Type B pancreatic cell (in vitro differentiated cells): Measurements from ENCODE around the gene PIEZO1. TPM values are rescaled to one million over a fixed set of nuclear protein-coding genes. Genes with fewer than 3 reads are reported as not detected.

Source experiments
- DNase-seq: peaks from one replicate; pipeline ENCODE4 v3.0.0; 2021; ENCODE audit warnings: mixed read lengths; ENCODE audit not compliant: unreplicated experiment; ENCODE audit errors: extremely low spot score
- H3K27ac Mint-ChIP-seq: 2 replicates; pipeline ENCODE4 v1.8.0; 2021; ENCODE audit warnings: mild to moderate bottlenecking, mixed read lengths
- H3K27me3 Mint-ChIP-seq: 2 replicates; pipeline ENCODE4 v1.8.0; 2021; ENCODE audit warnings: mixed read lengths
- H3K36me3 Mint-ChIP-seq: 2 replicates; pipeline ENCODE4 v1.8.0; 2021; ENCODE audit warnings: mixed read lengths
- H3K4me1 Mint-ChIP-seq: one replicate; pipeline ENCODE4 v1.8.0; 2021; ENCODE audit warnings: mixed read lengths; ENCODE audit not compliant: unreplicated experiment
- H3K4me3 Mint-ChIP-seq: 2 replicates; pipeline ENCODE4 v1.8.0; 2021; ENCODE audit warnings: mild to moderate bottlenecking, mixed read lengths
- H3K9me3 Mint-ChIP-seq: 2 replicates; pipeline ENCODE4 v1.8.0; 2021; ENCODE audit warnings: mixed read lengths
- total RNA-seq: library from RNA; stranded (reverse); gene quantifications from 2 replicates; pipeline ENCODE4 v1.2.1, GENCODE V29; 2021; ENCODE audit warnings: low replicate concordance
- TF ChIP-seq, protein P1 (sequence below): fragments of 200-600 bp; sonication (generic); conservative IDR thresholded peaks from 2 replicates; pipeline ENCODE4 v1.5.0; 2021; ENCODE audit warnings: antibody characterized with exemption, mild to moderate bottlenecking

The PIEZO1 gene
- total RNA-seq, 1 donor from 2014 or later: 33.3 TPM

DNA sequence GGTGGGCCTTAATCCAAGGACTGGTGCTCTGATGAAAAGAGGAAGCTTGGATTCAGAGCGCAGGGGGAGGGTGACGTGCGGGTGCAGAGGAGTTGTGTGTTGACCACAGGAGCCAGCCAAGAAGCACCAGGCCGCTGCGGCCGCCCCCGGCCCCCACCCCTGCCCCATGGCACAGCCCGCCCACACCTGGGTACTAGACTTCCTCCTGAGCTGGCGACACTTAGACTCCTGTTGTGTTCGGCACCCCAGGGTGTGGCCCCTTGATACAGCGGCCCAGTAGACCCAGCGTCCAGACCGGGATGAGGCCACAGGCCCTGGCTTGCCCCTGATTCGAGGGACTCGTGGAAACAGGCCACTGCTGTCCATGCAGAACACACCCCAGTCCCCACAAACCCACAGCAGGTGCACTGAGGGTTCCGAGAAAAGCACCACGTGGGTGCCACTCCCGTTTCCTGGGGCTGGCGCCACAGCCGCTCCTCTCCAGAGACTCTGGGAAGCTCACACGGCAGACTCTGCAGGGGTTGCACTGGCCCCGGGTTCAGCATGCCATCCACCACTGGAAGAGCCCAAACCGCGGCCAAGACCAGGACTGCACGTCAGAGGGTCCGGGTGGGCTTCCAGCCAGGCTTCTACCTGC, 93.0 kb downstream of the PIEZO1 start:
- no peaks in the 10 kb centered on the region for H3K4me1 Mint-ChIP-seq
- H3K36me3 Mint-ChIP-seq: no peaks in the 10 kb centered on the region
- no peak overlapping the region for H3K27ac Mint-ChIP-seq
- no peak for DNase-seq
- H3K9me3 Mint-ChIP-seq: no peaks in the 10 kb centered on the region
- peaks cover 25% of the 10 kb centered on the region for H3K27me3 Mint-ChIP-seq
- TF ChIP-seq, protein P1, sequence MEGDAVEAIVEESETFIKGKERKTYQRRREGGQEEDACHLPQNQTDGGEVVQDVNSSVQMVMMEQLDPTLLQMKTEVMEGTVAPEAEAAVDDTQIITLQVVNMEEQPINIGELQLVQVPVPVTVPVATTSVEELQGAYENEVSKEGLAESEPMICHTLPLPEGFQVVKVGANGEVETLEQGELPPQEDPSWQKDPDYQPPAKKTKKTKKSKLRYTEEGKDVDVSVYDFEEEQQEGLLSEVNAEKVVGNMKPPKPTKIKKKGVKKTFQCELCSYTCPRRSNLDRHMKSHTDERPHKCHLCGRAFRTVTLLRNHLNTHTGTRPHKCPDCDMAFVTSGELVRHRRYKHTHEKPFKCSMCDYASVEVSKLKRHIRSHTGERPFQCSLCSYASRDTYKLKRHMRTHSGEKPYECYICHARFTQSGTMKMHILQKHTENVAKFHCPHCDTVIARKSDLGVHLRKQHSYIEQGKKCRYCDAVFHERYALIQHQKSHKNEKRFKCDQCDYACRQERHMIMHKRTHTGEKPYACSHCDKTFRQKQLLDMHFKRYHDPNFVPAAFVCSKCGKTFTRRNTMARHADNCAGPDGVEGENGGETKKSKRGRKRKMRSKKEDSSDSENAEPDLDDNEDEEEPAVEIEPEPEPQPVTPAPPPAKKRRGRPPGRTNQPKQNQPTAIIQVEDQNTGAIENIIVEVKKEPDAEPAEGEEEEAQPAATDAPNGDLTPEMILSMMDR: no peak
- no peak overlapping the region for H3K4me3 Mint-ChIP-seq

DNA sequence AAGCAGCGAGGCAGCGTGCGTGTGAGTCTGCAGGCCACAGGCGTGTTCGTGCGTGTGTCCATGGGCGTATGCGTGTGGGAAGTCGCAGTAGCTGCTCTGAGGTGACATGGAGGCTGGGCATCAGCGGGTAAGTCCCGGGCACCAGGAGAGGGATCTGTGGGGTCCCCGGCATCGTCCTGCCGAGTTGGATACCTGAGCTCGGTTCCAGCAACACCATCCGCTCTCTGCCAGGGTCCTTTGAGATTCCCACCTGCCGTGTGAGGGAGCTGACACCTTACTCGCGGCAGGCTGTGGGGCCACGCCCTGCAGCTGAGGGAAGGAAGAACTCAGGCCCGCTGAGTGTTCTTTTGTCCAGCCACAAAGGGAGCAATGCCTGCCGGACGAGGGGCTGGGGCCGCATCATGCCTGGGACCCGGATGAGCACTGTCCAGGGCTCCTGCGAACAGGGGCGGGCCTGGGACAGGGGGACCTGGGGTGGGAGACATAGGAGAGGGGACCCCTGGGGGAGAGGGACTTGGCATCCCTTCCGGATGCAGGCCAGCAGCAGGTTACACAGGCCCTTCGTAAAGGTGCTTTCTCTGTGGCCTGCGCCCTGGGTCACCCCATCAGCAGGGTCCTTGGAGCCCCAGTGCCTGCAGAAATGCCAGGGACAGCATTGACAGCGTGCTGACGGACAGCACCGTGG, 93.7 kb downstream of the PIEZO1 start:
- Mint-ChIP-seq H3K36me3 (no peaks in the 10 kb centered on the region), H3K4me1 (no peaks in the 10 kb centered on the region), H3K27me3 (peaks cover 25% of the 10 kb centered on the region), H3K4me3 (no peak overlapping the region), H3K9me3 (no peaks in the 10 kb centered on the region), H3K27ac (no peak overlapping the region)
- TF ChIP-seq, protein P1: no peak
- DNase-seq: no peak

DNA sequence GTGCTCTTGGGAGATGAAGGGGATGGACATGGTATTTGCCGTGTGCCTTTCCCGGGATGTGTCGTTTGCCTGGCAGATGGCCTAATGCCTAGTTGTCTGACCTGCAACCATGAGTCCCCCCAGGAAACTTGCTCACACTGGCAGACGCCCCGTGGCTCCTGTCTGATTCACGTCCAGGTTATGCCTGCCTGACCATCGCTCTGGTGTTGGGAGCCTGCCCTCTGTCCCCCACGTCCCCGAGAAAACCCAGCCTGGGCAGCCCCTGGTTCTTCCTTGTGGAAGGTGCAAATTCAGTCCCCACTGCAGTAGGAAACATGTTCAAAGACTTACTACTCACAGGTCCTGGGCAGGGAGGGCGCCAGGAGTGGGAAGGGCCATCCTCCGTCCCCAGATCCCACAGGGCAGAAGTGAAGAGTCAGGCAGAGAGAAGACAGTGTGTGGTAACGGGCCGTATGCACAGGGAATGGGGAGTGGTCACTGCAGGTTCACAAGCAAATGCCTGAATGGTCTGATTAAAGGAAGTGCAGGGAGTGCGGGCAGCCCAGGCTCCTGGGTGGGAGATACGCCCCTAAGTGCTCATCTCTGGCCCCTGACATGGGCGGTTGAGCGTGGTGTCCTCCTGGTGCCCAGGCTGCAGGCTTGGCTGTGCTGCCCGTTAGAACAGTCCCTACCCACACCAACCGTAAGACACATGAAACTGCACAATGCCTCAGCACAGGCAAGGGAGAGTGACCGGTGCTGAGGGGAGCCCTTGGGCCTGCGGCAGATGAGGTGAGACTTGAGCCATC, 94.5 kb downstream of the PIEZO1 start:
- no peaks in the 10 kb centered on the region for H3K9me3 Mint-ChIP-seq
- H3K4me3 Mint-ChIP-seq: no peak overlapping the region
- H3K27me3 Mint-ChIP-seq: peaks cover 25% of the 10 kb centered on the region
- no peak overlapping the region for H3K27ac Mint-ChIP-seq
- TF ChIP-seq, protein P1: no peak
- no peaks in the 10 kb centered on the region for H3K36me3 Mint-ChIP-seq
- H3K4me1 Mint-ChIP-seq: no peaks in the 10 kb centered on the region
- no peak for DNase-seq

DNA sequence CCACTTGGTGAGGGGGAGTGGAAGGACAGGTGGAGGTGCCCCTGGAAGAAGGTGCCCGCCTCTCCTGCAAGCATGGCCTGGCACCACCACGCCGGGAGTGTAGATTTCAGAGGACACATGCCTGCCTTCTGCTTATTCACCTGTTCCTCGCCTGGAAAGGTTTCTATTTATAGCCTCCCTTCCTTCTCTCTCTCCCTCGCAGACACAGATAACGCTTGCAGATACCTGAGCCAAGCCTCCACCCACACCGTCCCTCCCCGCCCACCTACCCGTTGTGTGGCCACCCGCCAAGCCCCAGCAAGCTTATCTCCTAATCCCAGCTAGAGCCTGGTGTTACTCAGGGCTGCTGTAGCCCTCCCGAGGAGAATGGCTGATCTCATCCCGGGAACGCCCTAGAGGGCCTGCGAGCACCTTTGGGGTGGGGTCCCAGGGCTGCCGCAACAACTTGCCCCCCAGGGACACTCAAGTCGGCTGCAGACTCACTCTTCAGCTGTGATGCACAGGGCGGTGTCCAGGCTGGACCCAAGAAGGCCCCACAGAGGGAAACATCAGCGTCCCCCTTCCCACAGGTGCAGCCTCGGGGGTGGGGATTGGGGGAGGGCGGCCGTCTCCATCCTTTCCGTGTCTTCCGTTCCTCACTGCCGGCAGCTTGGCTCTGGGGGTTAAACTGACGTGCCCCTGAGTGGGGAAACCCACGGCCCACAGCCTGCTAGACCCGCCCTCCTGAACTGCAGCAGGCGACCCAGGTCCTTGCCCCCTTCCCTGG, 96.8 kb downstream of the PIEZO1 start:
- TF ChIP-seq, protein P1: no peak
- peak overlapping the region; percentile 66 for H3K4me3 Mint-ChIP-seq
- no peaks in the 10 kb centered on the region for H3K4me1 Mint-ChIP-seq
- no peaks in the 10 kb centered on the region for H3K9me3 Mint-ChIP-seq
- H3K27me3 Mint-ChIP-seq: peaks cover 44% of the 10 kb centered on the region
- DNase-seq: no peak
- H3K36me3 Mint-ChIP-seq: no peaks in the 10 kb centered on the region
- H3K27ac Mint-ChIP-seq: no peak overlapping the region

DNA sequence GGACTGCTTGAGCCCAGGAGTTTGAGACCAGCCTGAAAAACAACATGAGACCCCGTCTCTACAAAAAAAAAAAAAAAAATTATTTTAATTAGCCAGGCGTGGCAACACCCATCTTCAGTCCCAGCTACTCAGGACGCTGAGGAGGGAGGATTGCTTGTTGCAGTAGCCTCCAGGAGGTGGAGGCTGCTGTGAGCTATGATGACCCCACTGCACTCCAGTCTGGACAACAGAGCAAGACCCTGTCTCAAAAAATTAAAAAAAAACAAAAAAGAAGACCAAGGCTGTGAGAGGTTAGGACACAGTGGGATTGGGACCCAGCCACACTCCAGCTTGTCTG, 97.4 kb downstream of the PIEZO1 start:
- H3K4me1 Mint-ChIP-seq: no peaks in the 10 kb centered on the region
- DNase-seq: no peak
- TF ChIP-seq, protein P1: no peak
- H3K4me3 Mint-ChIP-seq: peak overlapping the region; percentile 59
- H3K27ac Mint-ChIP-seq: no peak overlapping the region
- H3K36me3 Mint-ChIP-seq: no peaks in the 10 kb centered on the region
- no peaks in the 10 kb centered on the region for H3K9me3 Mint-ChIP-seq
- H3K27me3 Mint-ChIP-seq: peaks cover 44% of the 10 kb centered on the region
